WTC11 (cell line): ENCODE data around the gene CTNNA3.

Experiments used
- CTCF ChIP-seq: fragments of 200-600 bp; IDR thresholded peaks from 2 replicates; pipeline ENCODE4 v1.8.0; 2022; ENCODE audit warnings: antibody characterized with exemption
- OVOL2 ChIP-seq: fragments of 250-450 bp; sonication (Bioruptor Pico); IDR thresholded peaks from 2 replicates; pipeline ENCODE4 v1.9.0; 2021; ENCODE audit warnings: mild to moderate bottlenecking, borderline replicate concordance
- RELA ChIP-seq: sonication (generic); formaldehyde crosslinking; IDR thresholded peaks from 2 replicates; pipeline ENCODE4 v1.8.1; 2022; ENCODE audit warnings: missing genetic modification reagents, mild to moderate bottlenecking, borderline replicate concordance
- TEAD1 ChIP-seq: sonication (generic); formaldehyde crosslinking; IDR thresholded peaks from 2 replicates; pipeline ENCODE4 v1.8.0; 2022; ENCODE audit warnings: mild to moderate bottlenecking, missing genetic modification reagents
- ZNF138 ChIP-seq: sonication (generic); formaldehyde crosslinking; conservative IDR thresholded peaks from 2 replicates; pipeline ENCODE4 v1.8.1; 2022; ENCODE audit warnings: mild to moderate bottlenecking, moderate library complexity, missing genetic modification reagents
- ZNF263 ChIP-seq: sonication (generic); formaldehyde crosslinking; IDR thresholded peaks from 2 replicates; pipeline ENCODE4 v1.8.1; 2022; ENCODE audit warnings: low read depth, mild to moderate bottlenecking, moderate library complexity, missing genetic modification reagents
- TF ChIP-seq, protein P1 (sequence below): sonication (generic); formaldehyde crosslinking; IDR thresholded peaks from 2 replicates; pipeline ENCODE4 v1.8.0; 2022; ENCODE audit warnings: missing genetic modification reagents

- TF ChIP-seq CTCF (no peak), OVOL2 (CRISPR knock-in tag) (no peak), ZNF138 (CRISPR knock-in tag) (no peak), TEAD1 (CRISPR knock-in tag) (no peak), RELA (no peak), ZNF263 (CRISPR knock-in tag) (no peak)
- TF ChIP-seq, protein P1, sequence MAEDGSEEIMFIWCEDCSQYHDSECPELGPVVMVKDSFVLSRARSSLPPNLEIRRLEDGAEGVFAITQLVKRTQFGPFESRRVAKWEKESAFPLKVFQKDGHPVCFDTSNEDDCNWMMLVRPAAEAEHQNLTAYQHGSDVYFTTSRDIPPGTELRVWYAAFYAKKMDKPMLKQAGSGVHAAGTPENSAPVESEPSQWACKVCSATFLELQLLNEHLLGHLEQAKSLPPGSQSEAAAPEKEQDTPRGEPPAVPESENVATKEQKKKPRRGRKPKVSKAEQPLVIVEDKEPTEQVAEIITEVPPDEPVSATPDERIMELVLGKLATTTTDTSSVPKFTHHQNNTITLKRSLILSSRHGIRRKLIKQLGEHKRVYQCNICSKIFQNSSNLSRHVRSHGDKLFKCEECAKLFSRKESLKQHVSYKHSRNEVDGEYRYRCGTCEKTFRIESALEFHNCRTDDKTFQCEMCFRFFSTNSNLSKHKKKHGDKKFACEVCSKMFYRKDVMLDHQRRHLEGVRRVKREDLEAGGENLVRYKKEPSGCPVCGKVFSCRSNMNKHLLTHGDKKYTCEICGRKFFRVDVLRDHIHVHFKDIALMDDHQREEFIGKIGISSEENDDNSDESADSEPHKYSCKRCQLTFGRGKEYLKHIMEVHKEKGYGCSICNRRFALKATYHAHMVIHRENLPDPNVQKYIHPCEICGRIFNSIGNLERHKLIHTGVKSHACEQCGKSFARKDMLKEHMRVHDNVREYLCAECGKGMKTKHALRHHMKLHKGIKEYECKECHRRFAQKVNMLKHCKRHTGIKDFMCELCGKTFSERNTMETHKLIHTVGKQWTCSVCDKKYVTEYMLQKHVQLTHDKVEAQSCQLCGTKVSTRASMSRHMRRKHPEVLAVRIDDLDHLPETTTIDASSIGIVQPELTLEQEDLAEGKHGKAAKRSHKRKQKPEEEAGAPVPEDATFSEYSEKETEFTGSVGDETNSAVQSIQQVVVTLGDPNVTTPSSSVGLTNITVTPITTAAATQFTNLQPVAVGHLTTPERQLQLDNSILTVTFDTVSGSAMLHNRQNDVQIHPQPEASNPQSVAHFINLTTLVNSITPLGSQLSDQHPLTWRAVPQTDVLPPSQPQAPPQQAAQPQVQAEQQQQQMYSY (CRISPR knock-in tag): no peak
These were observed 1024.4 kb downstream of the CTNNA3 start for GRCh38 chr10:66671562-66671961.
